Astrocyte of the cerebellum (primary cell): ENCODE data around the gene GPR137B.

Experiments used
- DNase-seq: peaks from one replicate; pipeline ENCODE4 v3.0.0-alpha.2; 2011; ENCODE audit warnings: low read depth
- H3K4me3 ChIP-seq: 2 replicates; pipeline ENCODE4 v1.5.1; 2011; ENCODE audit warnings: mild to moderate bottlenecking, low read depth, low read length, moderate library complexity
- in situ Hi-C: cut with HindIII; loops from 2 replicates; pipeline ENCODE4 v1.10.0; 2017; ENCODE audit warnings: low sequenced_read_pairs
- TF ChIP-seq, protein P1 (sequence below): IDR thresholded peaks from 2 replicates; pipeline ENCODE4 v1.5.1; 2012; ENCODE audit warnings: low read length, low read depth, moderate library complexity, mild to moderate bottlenecking; ENCODE audit errors: missing control alignments

Gene GPR137B

DNA sequence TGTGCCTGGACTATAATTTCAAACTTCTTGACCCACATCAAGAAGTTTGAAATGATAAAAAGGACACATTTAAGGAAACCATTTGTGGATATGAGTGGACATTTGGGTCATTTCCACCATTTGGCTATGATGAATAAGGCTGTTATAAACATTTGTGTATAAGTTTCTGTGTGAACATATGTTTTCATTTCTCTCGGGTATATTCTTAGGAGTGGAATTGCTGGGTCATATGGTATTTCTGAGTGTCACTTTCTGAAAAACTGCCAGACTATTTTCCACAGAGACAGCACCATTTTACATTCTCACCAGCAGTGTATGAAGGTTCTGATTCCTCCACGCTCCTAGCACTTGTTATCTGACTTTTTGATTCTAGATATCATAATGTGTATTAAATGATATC lies 50.8 kb downstream of the GPR137B start:
- in situ Hi-C loops = no loop called here
- DNase-seq = no peak
- H3K4me3 ChIP-seq = no peak overlapping the region
- TF ChIP-seq, protein P1, sequence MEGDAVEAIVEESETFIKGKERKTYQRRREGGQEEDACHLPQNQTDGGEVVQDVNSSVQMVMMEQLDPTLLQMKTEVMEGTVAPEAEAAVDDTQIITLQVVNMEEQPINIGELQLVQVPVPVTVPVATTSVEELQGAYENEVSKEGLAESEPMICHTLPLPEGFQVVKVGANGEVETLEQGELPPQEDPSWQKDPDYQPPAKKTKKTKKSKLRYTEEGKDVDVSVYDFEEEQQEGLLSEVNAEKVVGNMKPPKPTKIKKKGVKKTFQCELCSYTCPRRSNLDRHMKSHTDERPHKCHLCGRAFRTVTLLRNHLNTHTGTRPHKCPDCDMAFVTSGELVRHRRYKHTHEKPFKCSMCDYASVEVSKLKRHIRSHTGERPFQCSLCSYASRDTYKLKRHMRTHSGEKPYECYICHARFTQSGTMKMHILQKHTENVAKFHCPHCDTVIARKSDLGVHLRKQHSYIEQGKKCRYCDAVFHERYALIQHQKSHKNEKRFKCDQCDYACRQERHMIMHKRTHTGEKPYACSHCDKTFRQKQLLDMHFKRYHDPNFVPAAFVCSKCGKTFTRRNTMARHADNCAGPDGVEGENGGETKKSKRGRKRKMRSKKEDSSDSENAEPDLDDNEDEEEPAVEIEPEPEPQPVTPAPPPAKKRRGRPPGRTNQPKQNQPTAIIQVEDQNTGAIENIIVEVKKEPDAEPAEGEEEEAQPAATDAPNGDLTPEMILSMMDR = no peak

DNA sequence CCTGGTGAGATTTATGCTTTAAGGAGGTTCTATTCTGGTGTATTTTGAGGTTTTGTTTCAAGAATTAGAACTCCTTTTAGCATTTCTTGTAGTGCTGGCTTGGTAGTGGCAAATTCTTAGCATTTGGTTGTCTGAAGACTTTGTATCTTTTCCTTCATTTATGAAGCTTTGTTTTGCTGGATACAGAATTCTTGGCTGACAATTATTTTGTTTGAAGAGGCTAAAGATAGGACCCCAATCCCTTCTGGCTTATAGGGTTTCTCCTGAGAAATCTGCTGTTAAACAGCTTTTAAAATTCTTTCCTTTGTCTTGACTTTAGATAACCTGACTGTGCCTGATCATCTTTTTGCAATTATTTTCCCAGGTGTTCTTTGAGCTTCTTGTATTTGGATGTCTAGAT lies 58.6 kb downstream of the GPR137B start:
- in situ Hi-C loops = no loop called here
- H3K4me3 ChIP-seq = no peak overlapping the region
- TF ChIP-seq, protein P1 = no peak
- no peak for DNase-seq

DNA sequence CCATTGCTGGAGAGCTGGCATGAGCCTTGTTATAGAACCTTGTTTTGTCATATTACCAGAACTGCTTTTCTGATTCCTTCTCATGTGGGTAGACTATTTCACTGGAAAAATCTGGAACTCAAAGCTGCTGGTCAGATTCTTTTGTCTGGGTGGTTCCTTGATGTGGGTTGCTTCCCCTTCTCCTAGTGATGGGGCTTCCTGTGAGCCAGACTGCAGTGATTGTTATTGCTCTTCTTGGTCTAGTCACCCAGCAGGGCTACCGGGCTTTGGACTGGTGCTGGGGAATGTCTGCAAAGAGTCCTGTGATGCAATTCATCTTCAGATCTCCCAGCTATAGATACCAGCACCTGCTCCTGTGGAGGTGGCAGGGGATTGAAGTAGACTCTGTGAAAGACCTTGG lies 59.4 kb downstream of the GPR137B start:
- H3K4me3 ChIP-seq = no peak overlapping the region
- in situ Hi-C loops = no loop called here

GRCh38 chr1:236204039-236204438 lies 61.7 kb downstream of the GPR137B start:
- TF ChIP-seq, protein P1 = no peak
- DNase-seq = no peak
- H3K4me3 ChIP-seq = no peak overlapping the region
- in situ Hi-C loops = no loop called here

More for the DNA sequence above, 59.4 kb downstream of the GPR137B start:
- TF ChIP-seq, protein P1 = no peak
- DNase-seq = no peak

GRCh38 chr1:236204656-236205055 lies 62.3 kb downstream of the GPR137B start:
- no peak for DNase-seq
- H3K4me3 ChIP-seq = no peak overlapping the region
- TF ChIP-seq, protein P1 = no peak
- in situ Hi-C loops = no loop called here

GRCh38 chr1:236206548-236206947 lies 64.2 kb downstream of the GPR137B start:
- in situ Hi-C loops = no loop called here
- TF ChIP-seq, protein P1 = no peak
- no peak overlapping the region for H3K4me3 ChIP-seq
- no peak for DNase-seq

- in situ Hi-C loops = no loop called here
- TF ChIP-seq, protein P1 = no peak
- H3K4me3 ChIP-seq = no peak overlapping the region
- DNase-seq = no peak
Measured at GRCh38 chr1:236207121-236207520, 64.8 kb downstream of the GPR137B start.
